ENCODE data around the gene TTC21A.

TTC21A gene

DNA sequence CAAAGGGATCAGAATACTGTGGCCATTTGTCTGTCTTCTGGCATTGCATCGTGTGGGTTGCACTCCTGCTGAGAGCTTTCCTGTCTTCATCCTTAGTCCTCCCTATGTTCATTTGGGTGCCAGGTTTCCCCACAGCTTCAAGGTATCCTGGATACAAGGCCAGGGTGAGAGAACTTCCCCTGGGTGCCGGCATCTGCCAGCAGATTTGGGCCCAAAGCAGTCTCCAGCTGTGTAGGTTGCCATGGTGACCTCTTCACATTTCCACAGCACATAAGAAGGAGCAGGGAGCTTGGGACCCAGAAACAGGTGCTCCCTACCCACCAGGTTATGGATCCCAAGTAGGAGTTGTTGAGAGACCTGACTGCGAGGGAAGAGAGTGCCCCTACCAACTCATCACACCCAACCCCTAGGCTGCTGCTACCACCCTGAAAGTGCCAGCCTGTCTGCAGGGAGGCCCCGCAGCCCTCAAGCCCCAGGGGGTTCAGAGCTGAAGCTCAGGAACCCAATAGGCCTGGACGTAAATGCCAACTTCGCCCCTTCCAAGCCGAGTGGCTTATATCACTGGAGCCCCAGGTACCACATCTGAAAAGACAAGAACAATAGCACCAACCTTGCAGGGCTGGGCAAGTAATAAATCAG is 19.9 kb downstream of the TTC21A start:
- Histone ChIP-seq H3K4me1 (ENCODE audit: control insufficient read depth, insufficient read depth, low read length) (peaks cover 5% of the 10 kb centered on the region), H3K27ac (ENCODE audit: low read depth, low read length) (no peak overlapping the region), H3K4me3 (ENCODE audit: low read length) (no peak overlapping the region), H3K36me3 (ENCODE audit: control insufficient read depth, insufficient read depth, low read length) (no peaks in the 10 kb centered on the region), H3K9ac (ENCODE audit: low read length) (no peak overlapping the region), H3K27me3 (ENCODE audit: control insufficient read depth, insufficient read depth, low read length) (no peaks in the 10 kb centered on the region)

DNA sequence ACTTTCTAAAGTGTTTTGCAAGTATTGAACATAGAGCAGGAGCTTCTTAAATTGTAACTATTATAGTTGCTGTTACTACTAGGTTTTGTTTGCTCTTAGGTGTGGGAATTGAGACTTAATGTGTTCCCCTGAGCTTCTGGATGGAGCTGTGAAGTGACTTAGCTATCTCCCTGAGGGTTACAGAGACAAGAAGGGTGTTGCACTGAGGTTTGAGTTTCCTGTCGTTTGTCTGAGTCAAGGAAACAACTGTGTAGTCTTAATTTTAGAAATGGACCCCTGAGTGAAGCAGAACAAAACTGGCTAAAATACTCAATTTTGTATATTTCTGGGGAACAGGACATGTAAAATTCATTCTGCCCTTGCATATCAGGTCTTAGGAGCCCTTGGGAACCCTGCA is 20.4 kb downstream of the TTC21A start:
- Histone ChIP-seq H3K27ac (ENCODE audit: low read depth, low read length) (no peak overlapping the region), H3K9ac (ENCODE audit: low read length) (no peak overlapping the region)

DNA sequence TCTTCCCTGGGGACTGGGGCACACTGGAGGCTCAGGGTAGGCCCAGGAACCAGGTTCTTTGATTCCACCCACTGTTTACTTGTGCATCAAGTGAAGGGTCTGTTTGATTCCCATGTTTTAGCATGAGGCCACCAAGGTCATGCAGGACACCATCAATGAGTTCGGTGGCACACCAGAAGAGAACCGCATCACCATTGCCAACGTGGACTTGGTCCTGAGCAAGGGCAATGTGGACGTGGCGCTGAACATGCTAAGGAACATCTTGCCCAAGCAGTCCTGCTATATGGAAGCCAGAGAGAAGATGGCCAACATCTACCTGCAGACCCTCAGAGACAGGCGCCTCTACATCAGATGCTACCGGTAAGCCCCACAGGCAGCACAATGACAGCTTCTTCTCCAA is 21.5 kb downstream of the TTC21A start:
- Histone ChIP-seq H3K9ac (ENCODE audit: low read length) (no peak overlapping the region), H3K27me3 (ENCODE audit: control insufficient read depth, insufficient read depth, low read length) (no peaks in the 10 kb centered on the region), H3K4me1 (ENCODE audit: control insufficient read depth, insufficient read depth, low read length) (peaks cover 5% of the 10 kb centered on the region), H3K36me3 (ENCODE audit: control insufficient read depth, insufficient read depth, low read length) (no peaks in the 10 kb centered on the region), H3K27ac (ENCODE audit: low read depth, low read length) (no peak overlapping the region), H3K4me3 (ENCODE audit: low read length) (no peak overlapping the region)

More for the DNA sequence above, 20.4 kb downstream of the TTC21A start:
- Histone ChIP-seq H3K27me3 (ENCODE audit: control insufficient read depth, insufficient read depth, low read length) (no peaks in the 10 kb centered on the region), H3K36me3 (ENCODE audit: control insufficient read depth, insufficient read depth, low read length) (no peaks in the 10 kb centered on the region), H3K4me3 (ENCODE audit: low read length) (no peak overlapping the region), H3K4me1 (ENCODE audit: control insufficient read depth, insufficient read depth, low read length) (peaks cover 5% of the 10 kb centered on the region)

DNA sequence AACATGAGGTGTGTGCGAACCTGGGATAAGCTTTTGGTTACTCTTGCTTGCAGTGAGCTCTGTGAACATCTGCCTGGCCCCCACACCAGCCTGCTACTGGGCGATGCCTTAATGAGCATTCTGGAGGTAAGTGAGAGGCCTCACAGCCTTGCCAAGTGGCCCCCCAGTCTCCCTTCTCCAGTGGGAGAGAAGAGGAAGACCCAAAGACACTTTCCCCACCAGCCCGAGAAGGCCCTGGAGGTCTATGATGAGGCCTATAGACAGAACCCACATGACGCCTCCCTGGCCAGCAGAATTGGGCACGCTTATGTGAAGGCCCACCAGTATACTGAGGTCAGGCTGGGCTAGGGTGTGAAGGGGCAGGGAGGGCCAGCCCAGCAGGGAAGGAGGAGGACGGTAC is 22.5 kb downstream of the TTC21A start:
- Histone ChIP-seq H3K9ac (ENCODE audit: low read length) (no peak overlapping the region), H3K27ac (ENCODE audit: low read depth, low read length) (no peak overlapping the region)

DNA sequence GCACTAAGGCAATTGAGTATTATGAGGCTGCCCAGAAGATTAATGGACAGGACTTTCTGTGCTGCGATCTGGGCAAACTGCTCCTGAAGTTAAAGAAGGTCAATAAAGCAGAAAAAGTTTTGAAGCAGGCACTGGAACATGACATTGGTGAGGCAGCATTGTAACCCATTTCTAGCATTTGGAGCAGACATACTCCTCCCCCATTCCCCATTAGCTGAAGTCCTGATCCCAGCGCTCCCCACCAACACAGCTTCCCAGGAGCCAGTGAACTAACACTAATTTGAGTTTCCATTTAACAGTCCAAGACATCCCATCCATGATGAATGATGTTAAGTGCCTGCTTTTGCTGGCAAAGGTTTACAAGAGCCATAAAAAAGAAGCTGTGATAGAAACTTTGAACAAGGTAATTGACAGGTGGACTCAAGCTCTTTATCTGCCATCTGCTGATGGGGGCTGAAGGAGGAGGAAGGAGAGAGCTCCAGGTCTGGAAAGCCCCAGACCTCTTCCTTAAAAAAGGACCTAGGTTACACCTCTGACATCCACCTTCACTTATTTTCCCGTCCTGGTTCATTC is 23.3 kb downstream of the TTC21A start:
- no peaks in the 10 kb centered on the region for H3K27me3 ChIP-seq (ENCODE audit: control insufficient read depth, insufficient read depth, low read length)
- no peak overlapping the region for H3K27ac ChIP-seq (ENCODE audit: low read depth, low read length)

More for the DNA sequence above, 22.5 kb downstream of the TTC21A start:
- Histone ChIP-seq H3K27me3 (ENCODE audit: control insufficient read depth, insufficient read depth, low read length) (no peaks in the 10 kb centered on the region), H3K36me3 (ENCODE audit: control insufficient read depth, insufficient read depth, low read length) (no peaks in the 10 kb centered on the region), H3K4me3 (ENCODE audit: low read length) (no peak overlapping the region), H3K4me1 (ENCODE audit: control insufficient read depth, insufficient read depth, low read length) (peaks cover 5% of the 10 kb centered on the region)

DNA sequence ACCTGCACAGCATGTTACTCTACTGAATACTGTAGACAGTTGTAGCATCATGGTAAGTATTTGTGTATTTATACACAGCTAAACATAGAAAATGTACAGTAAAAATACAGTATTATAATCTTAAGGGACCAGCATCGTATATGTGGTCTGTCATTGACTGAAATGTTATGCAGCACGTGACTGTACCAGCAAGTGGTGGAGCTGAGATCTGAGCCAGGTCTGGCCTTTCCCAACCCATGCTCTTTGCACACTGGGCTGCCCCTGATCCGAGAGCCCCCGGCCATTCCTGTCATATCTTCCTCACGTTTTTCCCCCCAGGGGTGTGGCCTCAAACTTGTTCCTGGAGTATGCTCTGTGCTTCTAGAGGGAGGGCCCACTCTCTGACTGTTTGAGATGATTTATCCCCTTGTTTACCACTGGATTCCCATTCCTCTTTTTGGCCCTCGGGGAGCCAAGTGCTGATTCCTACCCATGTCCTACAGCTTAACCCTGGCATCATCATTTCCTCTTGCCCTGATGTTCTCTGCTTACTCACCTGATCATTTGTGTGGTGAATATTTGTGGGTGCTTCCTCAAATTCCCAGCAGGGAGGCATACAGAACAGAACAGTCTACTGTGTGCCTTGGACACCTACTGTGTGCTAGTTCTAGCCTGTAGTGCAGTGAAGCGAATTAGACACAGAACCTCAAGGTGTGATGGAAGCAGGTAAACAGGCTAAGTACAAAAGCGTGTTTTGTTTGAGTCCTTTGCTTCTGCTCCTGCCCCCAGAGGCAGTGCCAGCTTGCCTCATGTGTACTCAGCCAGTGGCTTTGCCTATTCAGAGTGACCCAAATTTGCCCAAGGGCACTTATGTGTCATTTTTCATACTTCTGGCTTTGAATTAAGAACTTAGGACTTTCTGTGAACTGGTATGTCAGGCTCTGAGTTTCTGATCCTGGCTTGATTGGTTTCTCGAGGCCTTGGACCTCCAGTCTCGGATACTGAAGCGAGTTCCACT is 24.9 kb downstream of the TTC21A start:
- H3K27ac ChIP-seq (ENCODE audit: low read depth, low read length) = no peak overlapping the region
- H3K9ac ChIP-seq (ENCODE audit: low read length) = no peak overlapping the region
- H3K4me3 ChIP-seq (ENCODE audit: low read length) = no peak overlapping the region
- no peaks in the 10 kb centered on the region for H3K36me3 ChIP-seq (ENCODE audit: control insufficient read depth, insufficient read depth, low read length)
- H3K4me1 ChIP-seq (ENCODE audit: control insufficient read depth, insufficient read depth, low read length) = no peaks in the 10 kb centered on the region
- H3K27me3 ChIP-seq (ENCODE audit: control insufficient read depth, insufficient read depth, low read length) = no peaks in the 10 kb centered on the region

More for the DNA sequence above, 23.3 kb downstream of the TTC21A start:
- Histone ChIP-seq H3K9ac (ENCODE audit: low read length) (no peak overlapping the region), H3K4me3 (ENCODE audit: low read length) (no peak overlapping the region), H3K36me3 (ENCODE audit: control insufficient read depth, insufficient read depth, low read length) (no peaks in the 10 kb centered on the region), H3K4me1 (ENCODE audit: control insufficient read depth, insufficient read depth, low read length) (peaks cover 4% of the 10 kb centered on the region)

DNA sequence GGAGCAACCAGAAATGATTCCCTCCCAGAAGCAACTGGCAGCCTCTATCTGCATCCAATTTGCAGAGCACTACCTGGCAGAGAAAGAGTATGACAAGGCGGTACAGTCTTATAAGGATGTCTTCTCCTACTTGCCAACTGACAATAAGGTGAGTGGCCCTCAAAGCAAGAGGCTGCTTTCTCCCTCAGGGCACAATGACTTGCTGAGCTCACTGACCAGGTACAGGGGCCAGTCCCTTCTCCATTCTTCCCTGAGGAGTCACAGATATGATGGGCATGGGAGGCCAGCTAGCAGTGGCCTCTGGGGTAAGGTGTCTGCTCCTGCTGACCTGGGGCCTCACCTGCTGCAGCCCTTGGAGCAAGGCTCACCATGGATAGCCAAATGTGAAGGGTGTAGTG is 25.6 kb downstream of the TTC21A start:
- Histone ChIP-seq H3K27me3 (ENCODE audit: control insufficient read depth, insufficient read depth, low read length) (no peaks in the 10 kb centered on the region), H3K4me1 (ENCODE audit: control insufficient read depth, insufficient read depth, low read length) (no peaks in the 10 kb centered on the region), H3K27ac (ENCODE audit: low read depth, low read length) (no peak overlapping the region), H3K36me3 (ENCODE audit: control insufficient read depth, insufficient read depth, low read length) (no peaks in the 10 kb centered on the region), H3K4me3 (ENCODE audit: low read length) (no peak overlapping the region), H3K9ac (ENCODE audit: low read length) (no peak overlapping the region)

DNA sequence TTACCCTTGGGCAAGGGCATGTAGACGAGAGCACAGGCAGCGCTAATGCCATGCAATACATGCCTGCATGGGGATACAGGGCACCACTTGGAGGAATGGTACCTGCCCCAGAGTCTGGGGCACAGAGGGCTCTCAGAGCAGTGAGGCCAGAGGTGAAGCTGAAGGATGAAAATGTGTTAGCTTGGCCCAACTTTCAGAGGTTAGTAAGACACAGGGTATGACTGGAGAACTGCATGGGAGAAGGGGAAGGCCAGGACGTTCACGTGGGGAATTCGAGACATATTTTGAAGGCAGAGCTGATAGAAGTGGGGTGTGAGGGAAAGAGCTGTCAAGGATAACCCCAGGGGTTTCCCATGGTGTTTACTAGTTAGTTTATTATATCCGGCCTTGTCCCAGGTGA is 26.3 kb downstream of the TTC21A start:
- Histone ChIP-seq H3K4me3 (ENCODE audit: low read length) (no peak overlapping the region), H3K27me3 (ENCODE audit: control insufficient read depth, insufficient read depth, low read length) (no peaks in the 10 kb centered on the region), H3K36me3 (ENCODE audit: control insufficient read depth, insufficient read depth, low read length) (no peaks in the 10 kb centered on the region), H3K27ac (ENCODE audit: low read depth, low read length) (no peak overlapping the region), H3K9ac (ENCODE audit: low read length) (no peak overlapping the region), H3K4me1 (ENCODE audit: control insufficient read depth, insufficient read depth, low read length) (peaks cover 2% of the 10 kb centered on the region)

DNA sequence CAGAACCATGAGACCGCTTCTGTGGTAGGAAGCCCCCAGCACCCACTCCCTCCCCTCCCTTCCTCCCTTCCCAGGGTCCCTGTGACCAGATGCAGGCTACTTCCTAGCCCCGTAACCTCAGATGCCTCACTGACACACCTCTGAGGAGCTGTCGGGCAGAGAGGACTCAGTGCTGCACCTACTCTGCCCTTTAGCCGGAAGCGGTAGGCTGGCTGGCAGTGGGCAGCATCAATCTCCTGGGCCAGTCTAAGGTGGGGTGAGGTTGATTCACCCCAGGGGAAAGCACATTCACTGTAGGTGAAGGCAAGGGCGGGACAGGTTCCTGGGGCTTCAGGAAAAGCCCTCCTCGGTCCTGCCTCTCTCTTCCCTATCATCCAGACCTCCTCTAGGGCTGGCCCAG is 26.8 kb downstream of the TTC21A start:
- no peaks in the 10 kb centered on the region for H3K36me3 ChIP-seq (ENCODE audit: control insufficient read depth, insufficient read depth, low read length)
- no peak overlapping the region for H3K4me3 ChIP-seq (ENCODE audit: low read length)
- no peak overlapping the region for H3K27ac ChIP-seq (ENCODE audit: low read depth, low read length)
- H3K9ac ChIP-seq (ENCODE audit: low read length) = no peak overlapping the region
- H3K4me1 ChIP-seq (ENCODE audit: control insufficient read depth, insufficient read depth, low read length) = peaks cover 3% of the 10 kb centered on the region
- no peaks in the 10 kb centered on the region for H3K27me3 ChIP-seq (ENCODE audit: control insufficient read depth, insufficient read depth, low read length)

DNA sequence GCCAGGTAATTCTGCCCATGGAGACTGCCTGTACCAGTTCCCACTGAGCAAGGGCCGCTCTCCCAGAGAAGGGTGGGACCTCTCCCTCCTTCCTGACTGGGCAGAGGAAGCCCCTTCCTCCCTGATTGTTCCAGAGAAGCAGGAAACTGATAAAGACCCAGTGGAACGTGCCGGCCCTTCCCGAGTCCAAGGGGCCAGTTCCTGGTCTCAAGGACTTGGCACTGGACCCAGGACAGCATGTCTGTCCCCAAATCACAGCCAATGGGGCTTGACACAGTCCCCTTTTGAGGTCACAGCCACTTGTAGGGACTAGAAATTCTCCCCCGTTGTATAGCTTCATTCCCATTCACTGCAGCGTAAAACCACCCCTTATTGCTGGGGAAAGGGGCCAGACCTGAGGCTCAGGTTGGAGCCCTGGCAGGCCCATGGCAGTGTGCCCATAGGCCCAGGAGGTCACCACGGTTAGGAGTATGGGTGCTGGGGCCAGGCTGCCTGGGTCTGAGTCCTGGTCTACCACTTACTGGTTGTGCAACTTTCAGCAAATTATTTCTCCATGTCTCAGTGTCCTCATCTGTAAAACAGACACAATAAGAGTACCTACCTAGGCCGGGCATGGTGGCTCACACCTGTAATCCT is 27.8 kb downstream of the TTC21A start:
- Histone ChIP-seq H3K4me3 (ENCODE audit: low read length) (no peak overlapping the region), H3K27ac (ENCODE audit: low read depth, low read length) (no peak overlapping the region)

DNA sequence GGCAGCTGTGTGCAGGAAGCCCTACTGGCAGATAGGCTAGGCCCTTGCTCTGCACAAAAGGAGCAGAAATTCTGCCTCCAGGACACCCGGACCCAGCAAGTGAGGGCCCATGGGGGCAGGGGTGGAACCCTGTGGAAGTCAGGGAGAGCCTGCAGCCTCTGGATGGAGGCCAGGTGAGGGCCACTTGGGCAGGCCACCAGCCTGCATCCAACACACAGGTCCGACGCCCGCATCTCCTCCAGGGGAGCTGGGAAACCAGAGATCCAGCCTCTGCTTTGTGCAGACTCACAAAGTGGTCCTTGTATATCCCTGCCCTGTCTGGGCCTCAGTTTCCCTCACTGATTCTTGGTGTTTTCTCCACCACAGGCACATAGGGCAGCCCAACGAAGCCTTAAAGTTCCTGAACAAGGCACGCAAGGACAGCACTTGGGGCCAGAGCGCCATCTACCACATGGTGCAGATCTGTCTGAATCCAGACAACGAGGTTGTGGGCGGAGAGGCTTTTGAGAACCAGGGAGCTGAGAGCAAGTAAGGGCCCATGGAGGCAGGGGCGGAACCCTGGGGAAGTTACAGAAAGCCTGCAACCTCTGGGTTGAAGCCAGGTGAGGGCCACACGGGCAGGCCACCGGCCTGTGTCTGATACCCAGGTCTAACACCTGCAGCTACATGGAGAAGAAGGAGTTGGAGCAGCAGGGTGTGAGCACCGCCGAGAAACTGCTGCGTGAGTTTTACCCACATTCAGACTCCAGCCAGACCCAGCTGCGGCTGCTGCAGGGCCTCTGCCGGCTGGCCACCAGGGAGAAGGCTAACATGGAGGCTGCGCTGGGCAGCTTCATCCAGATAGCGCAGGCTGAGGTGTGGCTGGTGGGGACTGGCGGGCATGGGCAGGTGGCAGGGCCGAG is 29.3 kb downstream of the TTC21A start:
- peaks cover 5% of the 10 kb centered on the region for H3K36me3 ChIP-seq (ENCODE audit: control insufficient read depth, insufficient read depth, low read length)
- H3K4me3 ChIP-seq (ENCODE audit: low read length) = no peak overlapping the region
- no peaks in the 10 kb centered on the region for H3K27me3 ChIP-seq (ENCODE audit: control insufficient read depth, insufficient read depth, low read length)
- no peak overlapping the region for H3K27ac ChIP-seq (ENCODE audit: low read depth, low read length)
- H3K9ac ChIP-seq (ENCODE audit: low read length) = no peak overlapping the region
- peaks cover 12% of the 10 kb centered on the region for H3K4me1 ChIP-seq (ENCODE audit: control insufficient read depth, insufficient read depth, low read length)

More for the DNA sequence above, 27.8 kb downstream of the TTC21A start:
- Histone ChIP-seq H3K36me3 (ENCODE audit: control insufficient read depth, insufficient read depth, low read length) (no peaks in the 10 kb centered on the region), H3K9ac (ENCODE audit: low read length) (no peak overlapping the region), H3K27me3 (ENCODE audit: control insufficient read depth, insufficient read depth, low read length) (no peaks in the 10 kb centered on the region), H3K4me1 (ENCODE audit: control insufficient read depth, insufficient read depth, low read length) (peaks cover 3% of the 10 kb centered on the region)

Measured in rectal smooth muscle tissue (tissue), 1 donor.